Activated CD8-positive, alpha-beta T cell treated with anti-CD3 and anti-CD28 coated beads, Interleukin-2, amount 10 ng/mL, durations not matched to agents 7 days and 5 days (primary cell): ENCODE measurements around the gene TPH1. TPM values are rescaled to one million over a fixed set of nuclear protein-coding genes. Genes with fewer than 3 reads are reported as not detected.
"Not testable (repeated sequence)": the region's sequence is repeated elsewhere in the genome, so short reads cannot be mapped to it uniquely, and the experiment has no call there.

Experiments
- ATAC-seq: fragments of 150-1000 bp; cut with Tn5 transposase; one replicate; pipeline ENCODE4 v1.10.0; 2021; ENCODE audit warnings: moderate library complexity
- CTCF ChIA-PET: fragments of 350-600 bp; sonication (Branson Sonifier 250); formaldehyde crosslinking; loops from one replicate; lab custom pipeline; 2021; ENCODE audit warnings: antibody characterized with exemption; lab: Charles Lee
- POLR2A ChIA-PET: fragments of 350-600 bp; sonication (Branson Sonifier 250); formaldehyde crosslinking; loops from one replicate; lab custom pipeline; 2021; ENCODE audit warnings: antibody characterized with exemption; lab: Charles Lee
- DNase-seq: peaks from one replicate; pipeline ENCODE4 v3.0.0-alpha.2; 2020
- H3K27ac Mint-ChIP-seq: one replicate; pipeline ENCODE4 v1.8.0; 2021; ENCODE audit warnings: mild to moderate bottlenecking, mixed read lengths
- H3K27me3 Mint-ChIP-seq: one replicate; pipeline ENCODE4 v1.8.0; 2021; ENCODE audit warnings: low read depth, mixed read lengths
- H3K36me3 Mint-ChIP-seq: one replicate; pipeline ENCODE4 v1.8.0; 2021; ENCODE audit warnings: low read depth, mixed read lengths
- H3K4me1 Mint-ChIP-seq: one replicate; pipeline ENCODE4 v1.8.0; 2021; ENCODE audit warnings: low read depth, mixed read lengths
- H3K4me3 Mint-ChIP-seq: one replicate; pipeline ENCODE4 v1.8.0; 2021; ENCODE audit warnings: mild to moderate bottlenecking, mixed read lengths
- H3K9me3 Mint-ChIP-seq: one replicate; pipeline ENCODE4 v1.8.0; 2022; ENCODE audit warnings: mixed read lengths; ENCODE audit not compliant: insufficient read depth
- total RNA-seq, 2 experiments: library from RNA; stranded (reverse); gene quantifications; one replicate each; pipeline ENCODE4 v1.2.3, GENCODE V29; 2021

TPH1 gene
- total RNA-seq, 2 experiments from 2014 or later, result 0.21 to 0.55 TPM

GRCh38 chr11:18001191-18001590 lies 44.9 kb downstream of the TPH1 start:
- CTCF ChIA-PET, result interaction anchor here (0.9 to 1.0 kb wide), 3 partner anchors 10 to 270 kb away, joined by 3 read pairs; no protein-coding TSS in a partner anchor
- Mint-ChIP-seq H3K9me3 (no peaks in the 10 kb centered on the region), H3K27me3 (no peaks in the 10 kb centered on the region), H3K27ac (no peak overlapping the region), H3K36me3 (peaks cover 24% of the 10 kb centered on the region), H3K4me3 (no peak overlapping the region), H3K4me1 (peaks cover 3% of the 10 kb centered on the region)
- DNase-seq (no peak), ATAC-seq (no peak)
- POLR2A ChIA-PET, result interaction anchor here (2.4 kb wide), 1 partner anchor 12 kb away, joined by 10 read pairs; the partner anchor contains the start of gene SERGEF

- Mint-ChIP-seq H3K27me3 (no peaks in the 10 kb centered on the region), H3K4me1 (peaks cover 3% of the 10 kb centered on the region), H3K4me3 (no peak overlapping the region), H3K36me3 (peaks cover 27% of the 10 kb centered on the region), H3K27ac (no peak overlapping the region), H3K9me3 (no peaks in the 10 kb centered on the region)
- ATAC-seq (no peak), DNase-seq (no peak)
- ChIA-PET POLR2A (interaction anchor here (2.4 kb wide), 1 partner anchor 12 kb away, joined by 10 read pairs; the partner anchor contains the start of gene SERGEF), CTCF (interaction anchor here (0.9 to 1.0 kb wide), 4 partner anchors 9 to 269 kb away, joined by 3 read pairs; no protein-coding TSS in a partner anchor)
Measured at GRCh38 chr11:18000760-18001159, 45.3 kb downstream of the TPH1 start.

GRCh38 chr11:18000128-18000527 lies 45.9 kb downstream of the TPH1 start:
- DNase-seq, H3K27me3 Mint-ChIP-seq, H3K27ac Mint-ChIP-seq, ATAC-seq, H3K4me1 Mint-ChIP-seq, H3K4me3 Mint-ChIP-seq, H3K9me3 Mint-ChIP-seq: not testable (repeated sequence)
- H3K36me3 Mint-ChIP-seq, result peaks cover 32% of the 10 kb centered on the region
- ChIA-PET POLR2A (interaction anchor here (2.4 kb wide), 1 partner anchor 13 kb away, joined by 10 read pairs; the partner anchor contains the start of gene SERGEF), CTCF (interaction anchor here (0.9 kb wide), 4 partner anchors 9 to 269 kb away, joined by 3 to 4 read pairs (median 4); partner anchors contain the start of gene SAAL1)

Other genes with a start within 250 kb of the TPH1 start
- 10 to 100 TPM; 31.9 to 35.4 TPM for gene SERGEF, start 33.2 kb downstream of the TPH1 start, total RNA-seq
- 10 to 100 TPM; 31.4 to 32.2 TPM for gene SAAL1, start 59.8 kb upstream of the TPH1 start, total RNA-seq
- gene MRGPRX3, start 86.3 kb upstream of the TPH1 start, total RNA-seq, result not detected
- not detected for gene MRGPRX4, start 126.6 kb upstream of the TPH1 start, total RNA-seq
- gene SAA4, start 190.5 kb upstream of the TPH1 start, total RNA-seq, result not detected
- not detected for gene SAA2, start 202.4 kb upstream of the TPH1 start, total RNA-seq
- gene SAA1, start 220.0 kb upstream of the TPH1 start, total RNA-seq, result not detected